ENCODE results near the gene SCGB2B2.
A peak's percentile ranks its signal among the peaks of the same experiment; 100 is the strongest.
"Not testable (repeated sequence)": the region's sequence is repeated elsewhere in the genome, so short reads cannot be mapped to it uniquely, and the experiment has no call there.

Gene SCGB2B2, protein sequence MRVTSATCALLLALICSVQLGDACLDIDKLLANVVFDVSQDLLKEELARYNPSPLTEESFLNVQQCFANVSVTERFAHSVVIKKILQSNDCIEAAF

DNA sequence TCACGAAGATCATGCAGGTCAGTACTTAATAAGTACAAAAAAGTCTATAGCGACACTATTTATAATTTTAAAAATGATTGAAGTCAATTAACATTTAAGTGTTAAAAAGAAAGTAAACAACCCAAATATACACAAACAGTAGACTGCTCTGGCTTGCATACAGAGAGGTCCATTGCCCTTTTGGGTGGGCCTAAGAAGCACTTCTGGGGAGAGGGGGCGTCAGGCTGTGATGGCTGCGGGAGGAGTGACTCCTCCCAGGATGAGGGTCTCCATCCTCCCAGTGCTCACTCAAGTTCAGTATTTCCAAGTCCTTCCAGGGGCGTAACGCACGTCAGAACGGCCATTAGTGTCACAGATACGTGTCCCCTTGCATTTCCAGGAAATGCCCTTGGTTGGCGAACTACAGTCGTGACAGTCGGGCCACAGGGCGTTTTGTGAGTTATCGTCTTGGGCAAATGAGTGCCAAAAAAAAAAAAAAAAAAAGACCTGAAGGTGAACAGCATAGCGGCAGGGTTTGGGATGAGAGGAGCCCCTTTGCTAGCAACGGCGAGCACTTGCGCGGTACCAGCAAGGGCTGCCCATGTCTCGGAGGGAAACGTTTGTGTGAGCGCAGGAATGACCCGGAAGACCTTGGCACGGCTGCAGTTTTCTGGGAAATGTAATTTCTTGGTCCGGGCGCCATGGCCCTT lies at the start of gene SCGB2B2:
SCGB2B2 (minus strand) TSS at position 463 of the 689 bp plus-strand sequence. CDS start 82,596 bp downstream, outside the sequence.
- DNase-seq, result peak; percentile 89 to 91

GRCh38 chr19:34725400-34725799 lies 48.4 kb upstream of the SCGB2B2 start:
- no peak for DNase-seq

GRCh38 chr19:34722353-34722752 lies 45.4 kb upstream of the SCGB2B2 start:
- DNase-seq, result no peak

DNA sequence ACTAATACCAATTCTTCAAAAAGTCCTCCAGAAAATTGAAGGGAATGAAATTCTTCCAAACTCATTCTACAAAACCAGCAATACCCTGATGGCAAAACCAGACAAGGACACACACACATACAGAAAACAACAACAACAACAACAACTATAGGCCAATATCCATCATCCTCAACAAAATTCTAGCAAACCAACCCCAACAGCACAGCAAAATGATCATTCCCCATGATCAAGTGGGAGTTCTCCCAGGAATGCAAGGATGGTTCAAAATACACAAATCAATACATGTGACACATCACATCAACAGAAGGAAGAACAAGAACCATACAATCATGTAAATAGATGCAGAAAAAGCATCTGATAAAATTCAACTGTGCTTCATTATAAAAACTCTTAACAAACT lies 38.4 kb upstream of the SCGB2B2 start:
- no peak for DNase-seq

DNA sequence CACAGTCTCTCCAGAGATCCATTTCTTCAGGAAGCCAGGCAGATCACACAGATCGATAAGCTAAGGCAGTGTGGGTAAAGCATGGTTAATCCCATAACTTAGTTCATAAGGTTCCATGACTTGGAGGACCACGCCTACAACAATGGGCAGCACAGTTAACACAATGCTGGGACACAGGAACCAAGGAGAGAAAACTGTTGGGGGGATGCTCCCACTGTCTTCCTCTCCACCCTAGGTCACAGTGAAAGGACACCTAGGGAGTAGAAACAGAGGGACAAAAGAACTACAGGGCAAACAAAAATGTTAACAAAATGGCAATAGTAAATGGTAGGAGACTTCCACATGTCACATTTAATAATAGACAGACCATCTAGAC lies 36.3 kb upstream of the SCGB2B2 start:
- no peak for DNase-seq

DNA sequence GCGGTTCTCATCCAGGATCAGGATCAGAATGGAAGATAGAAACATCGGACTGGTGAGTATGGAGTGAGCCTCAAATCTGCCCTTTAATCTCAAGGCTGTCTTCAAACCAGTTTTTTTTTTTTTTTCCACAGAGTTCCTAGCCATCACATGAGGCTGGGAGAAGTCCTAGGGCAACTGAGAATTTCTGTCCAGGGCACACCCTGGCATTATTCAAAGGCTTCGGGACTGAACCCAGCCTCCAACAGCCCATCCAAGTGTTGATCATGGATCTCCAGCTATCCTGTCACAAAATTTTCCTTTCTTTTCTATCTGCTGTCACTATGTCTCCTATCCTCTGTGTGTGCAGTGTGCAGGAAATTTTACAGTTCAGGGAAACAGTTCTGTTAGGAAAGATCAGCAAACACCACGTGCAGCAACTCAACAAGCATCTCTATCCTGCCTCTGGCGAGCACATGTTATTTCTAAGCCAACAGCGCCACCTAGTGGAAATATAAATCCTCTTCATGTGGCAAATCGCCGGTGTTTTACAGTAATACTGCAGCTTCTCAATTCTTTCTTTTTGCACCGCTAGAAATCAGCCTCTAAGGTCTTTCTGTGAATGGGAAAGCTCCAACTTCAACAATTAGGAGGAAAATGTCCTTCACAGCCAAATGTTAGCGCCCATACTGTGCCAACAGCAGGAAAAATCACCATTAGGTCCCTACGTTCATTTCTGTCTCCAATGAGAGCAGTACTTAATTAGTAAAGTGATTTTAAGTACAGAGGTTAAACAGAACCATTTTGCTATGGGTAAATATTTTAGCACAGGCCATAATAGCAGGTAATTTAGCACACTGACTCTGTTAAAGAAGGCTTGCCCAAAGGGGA lies 35.7 kb upstream of the SCGB2B2 start:
- peak; percentile 77 to 84 for DNase-seq

- no peak for DNase-seq
These were observed 34.9 kb upstream of the SCGB2B2 start for GRCh38 chr19:34711890-34712289.

DNA sequence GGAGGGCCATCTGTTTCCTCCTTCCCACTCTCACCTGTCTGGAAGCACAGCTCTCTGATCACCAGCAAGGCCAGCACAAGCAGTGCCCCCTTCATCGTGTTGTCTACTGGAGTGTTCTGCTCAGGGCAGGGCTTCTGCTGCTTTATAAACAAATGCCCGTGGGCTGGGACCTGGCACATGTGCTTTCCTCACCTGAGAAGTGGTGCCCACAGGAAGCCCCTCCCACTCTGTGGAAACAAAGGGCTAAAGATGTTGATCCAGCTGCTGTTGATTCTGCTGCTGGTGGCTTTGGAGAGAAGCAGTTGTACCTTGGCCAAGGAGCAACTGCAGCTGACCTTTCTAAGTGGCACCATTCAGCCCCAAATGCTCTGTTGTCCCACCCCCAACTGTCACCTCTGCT lies 30.7 kb upstream of the SCGB2B2 start:
- DNase-seq, result no peak

DNA sequence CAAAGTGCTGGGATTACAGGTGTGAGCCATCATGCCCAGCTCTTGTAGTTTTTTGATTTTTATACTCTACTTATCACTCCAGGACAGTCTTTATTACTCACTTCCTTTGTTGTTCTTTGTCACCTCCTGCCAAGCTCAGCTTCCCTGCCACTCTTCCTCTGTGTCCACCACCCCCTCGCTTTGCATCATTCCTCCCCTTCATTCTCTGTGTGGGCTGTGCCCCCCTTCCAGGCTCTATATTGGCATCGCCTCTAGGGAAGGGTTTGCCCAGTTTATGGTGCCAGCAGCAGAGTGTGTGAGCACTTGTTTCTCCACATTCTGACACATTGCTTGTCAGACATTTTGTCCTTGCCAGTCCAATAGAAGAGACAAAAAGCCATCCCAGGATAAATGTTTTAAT lies 15.6 kb upstream of the SCGB2B2 start:
- DNase-seq, result no peak

DNA sequence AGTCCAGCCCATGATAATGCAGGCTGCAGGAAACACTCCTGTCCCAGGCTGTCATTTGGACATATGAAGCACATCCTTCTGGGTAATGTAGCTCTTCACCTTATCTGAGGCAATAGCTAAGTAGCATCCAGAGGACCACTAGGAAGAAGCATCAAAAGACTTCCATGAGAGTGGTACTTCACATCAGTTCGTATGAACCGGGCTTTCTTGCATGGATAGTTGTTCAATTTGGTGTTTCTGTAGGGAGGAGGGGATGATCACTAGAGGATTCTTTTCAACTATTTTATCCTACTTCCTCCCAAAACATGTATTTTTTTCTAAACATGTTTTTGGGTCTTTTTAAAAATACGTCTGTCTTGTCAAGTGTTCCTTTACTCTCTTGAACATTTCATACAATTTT lies 13.4 kb upstream of the SCGB2B2 start:
- DNase-seq, result no peak

DNA sequence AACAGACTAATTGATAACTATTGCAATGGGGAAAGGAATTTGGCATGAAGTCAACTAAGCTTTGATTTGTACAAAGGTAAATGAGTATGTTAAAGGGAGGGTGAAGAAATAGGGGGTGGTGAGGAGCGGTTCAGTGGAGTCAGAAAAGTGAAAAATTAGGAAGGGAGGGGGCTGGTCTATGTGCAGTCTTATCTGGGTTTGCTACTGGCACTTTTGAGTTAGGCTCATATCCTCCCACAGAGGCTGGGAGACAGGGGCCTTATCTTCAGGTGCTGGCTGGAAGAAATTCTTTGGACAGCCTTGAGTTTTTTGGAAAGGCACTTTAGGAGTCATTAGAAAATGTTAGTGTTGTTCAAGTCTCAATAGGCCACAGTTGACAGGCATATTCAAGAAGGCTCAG lies 11.6 kb upstream of the SCGB2B2 start:
- DNase-seq, result no peak

DNA sequence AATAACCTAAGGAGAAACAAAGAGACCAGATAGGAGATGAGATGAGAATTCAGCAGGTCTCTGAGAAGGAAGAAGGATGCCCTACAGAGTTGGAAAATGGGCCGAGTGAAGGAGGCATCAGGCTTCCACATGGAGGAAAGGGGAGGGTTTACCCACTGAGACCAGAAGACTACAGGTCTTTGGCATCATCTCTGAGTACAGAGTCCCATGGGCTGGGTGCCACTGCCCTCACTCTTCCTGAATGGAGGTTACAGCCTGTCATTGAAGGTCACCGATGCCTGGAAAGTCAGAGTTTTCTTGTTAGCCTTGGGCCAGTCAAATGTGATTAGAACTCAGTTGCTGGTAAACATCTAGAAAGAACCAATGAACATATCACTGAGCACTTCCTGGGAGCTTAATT lies 10.4 kb upstream of the SCGB2B2 start:
- no peak for DNase-seq

DNA sequence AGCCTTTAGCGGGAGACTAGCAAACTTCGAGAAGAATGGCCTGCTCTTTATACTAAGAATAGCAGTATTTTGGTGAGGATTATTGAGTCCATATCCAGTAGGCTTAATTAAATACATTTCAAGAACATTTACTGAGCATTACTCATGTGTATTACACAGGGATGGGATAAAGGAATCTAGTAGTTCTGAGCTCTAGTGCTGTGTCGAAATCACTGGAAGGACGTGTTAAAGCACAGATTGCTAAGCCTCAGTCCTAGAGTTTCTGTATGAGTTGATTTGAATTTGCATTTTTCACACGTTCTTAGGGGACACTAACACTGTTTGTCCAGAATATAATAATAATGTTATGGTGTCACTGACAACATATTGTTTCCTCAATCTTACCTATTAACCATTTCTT lies 9.5 kb upstream of the SCGB2B2 start:
- DNase-seq, result no peak

GRCh38 chr19:34685266-34685665 lies 8.3 kb upstream of the SCGB2B2 start:
- not testable (repeated sequence) for DNase-seq

- no peak for DNase-seq
These were observed 4.5 kb upstream of the SCGB2B2 start for GRCh38 chr19:34681478-34681877.

DNA sequence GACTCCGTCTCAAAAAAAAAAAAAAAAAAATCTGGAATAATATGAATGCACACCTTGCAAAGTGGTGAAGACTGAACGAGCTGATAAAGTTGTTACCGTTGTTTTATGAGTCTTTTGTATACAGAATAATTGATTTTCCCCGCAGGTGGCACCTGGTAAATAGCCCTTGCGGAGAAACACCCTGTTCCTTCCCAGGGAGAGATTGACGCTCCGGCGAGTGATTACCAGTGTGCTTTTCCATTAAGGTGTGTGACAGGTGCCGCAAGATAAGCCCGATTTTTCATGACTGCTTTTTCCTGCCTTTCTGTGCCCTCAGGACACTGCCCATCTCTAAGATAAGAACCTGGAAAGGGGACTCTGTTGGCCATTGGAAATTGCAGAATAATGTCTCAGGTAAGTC lies 1.5 kb upstream of the SCGB2B2 start:
- no peak for DNase-seq

- no peak for DNase-seq
These were observed 1.1 kb upstream of the SCGB2B2 start for GRCh38 chr19:34678085-34678412.

- DNase-seq, result peak; percentile 97
These were observed 576 bp upstream of the SCGB2B2 start, which contains the start of gene ZNF302 for GRCh38 chr19:34677386-34678084. ZNF302 (plus strand) TSS chr19:34677678; CDS start chr19:34678805, 1,127 bp downstream.

GRCh38 chr19:34675919-34676318 lies 1.0 kb downstream of the SCGB2B2 start:
- no peak for DNase-seq

GRCh38 chr19:34675250-34675649 lies 1.7 kb downstream of the SCGB2B2 start:
- DNase-seq, result no peak

- DNase-seq, result no peak
These were observed 3.4 kb downstream of the SCGB2B2 start for GRCh38 chr19:34673590-34673989.

- no peak for DNase-seq
These were observed 5.0 kb downstream of the SCGB2B2 start for GRCh38 chr19:34671972-34672371.

DNA sequence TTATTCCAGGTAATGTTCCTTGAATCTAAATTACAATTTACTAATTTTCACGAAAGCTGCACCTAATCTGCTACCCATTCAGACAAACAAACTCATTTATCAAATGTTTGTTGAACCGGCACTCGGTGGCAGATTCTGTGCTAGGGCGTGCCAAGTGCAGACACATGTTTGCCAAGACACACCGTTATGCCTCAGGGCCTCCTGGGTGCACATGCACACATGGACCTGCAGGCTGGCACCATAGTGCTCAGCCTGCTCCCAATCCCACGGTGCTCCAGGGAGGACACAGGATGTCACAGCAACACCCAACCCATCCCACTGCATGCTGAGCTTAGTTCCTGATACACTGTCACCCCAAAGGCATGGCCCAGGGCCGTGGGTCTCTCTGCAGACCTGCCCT lies 7.7 kb downstream of the SCGB2B2 start:
- no peak for DNase-seq

DNA sequence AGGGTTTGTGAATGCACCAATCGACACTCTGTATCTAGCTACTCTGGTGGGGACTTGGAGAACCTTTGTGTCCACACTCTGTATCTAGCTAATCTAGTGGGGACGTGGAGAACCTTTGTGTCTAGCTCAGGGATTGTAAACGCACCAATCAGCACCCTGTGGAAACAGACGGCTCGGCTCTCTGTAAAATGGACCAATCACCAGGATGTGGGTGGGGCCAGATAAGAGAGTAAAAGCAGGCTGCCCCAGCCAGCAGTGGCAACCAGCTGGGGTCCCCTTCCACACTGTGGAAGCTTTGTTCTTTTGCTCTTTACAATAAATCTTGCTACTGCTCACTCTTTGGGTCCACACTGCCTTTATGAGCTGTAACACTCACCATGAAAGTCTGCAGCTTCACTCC lies 8.3 kb downstream of the SCGB2B2 start:
- peak in 1 of 2 experiments; percentile 34 for DNase-seq
